ENCODE results near the gene GRAMD4.

GRCh38 chr22:46655861-46656608, 35.8 kb downstream of the GRAMD4 start:
- TF ChIP-seq, protein P1, sequence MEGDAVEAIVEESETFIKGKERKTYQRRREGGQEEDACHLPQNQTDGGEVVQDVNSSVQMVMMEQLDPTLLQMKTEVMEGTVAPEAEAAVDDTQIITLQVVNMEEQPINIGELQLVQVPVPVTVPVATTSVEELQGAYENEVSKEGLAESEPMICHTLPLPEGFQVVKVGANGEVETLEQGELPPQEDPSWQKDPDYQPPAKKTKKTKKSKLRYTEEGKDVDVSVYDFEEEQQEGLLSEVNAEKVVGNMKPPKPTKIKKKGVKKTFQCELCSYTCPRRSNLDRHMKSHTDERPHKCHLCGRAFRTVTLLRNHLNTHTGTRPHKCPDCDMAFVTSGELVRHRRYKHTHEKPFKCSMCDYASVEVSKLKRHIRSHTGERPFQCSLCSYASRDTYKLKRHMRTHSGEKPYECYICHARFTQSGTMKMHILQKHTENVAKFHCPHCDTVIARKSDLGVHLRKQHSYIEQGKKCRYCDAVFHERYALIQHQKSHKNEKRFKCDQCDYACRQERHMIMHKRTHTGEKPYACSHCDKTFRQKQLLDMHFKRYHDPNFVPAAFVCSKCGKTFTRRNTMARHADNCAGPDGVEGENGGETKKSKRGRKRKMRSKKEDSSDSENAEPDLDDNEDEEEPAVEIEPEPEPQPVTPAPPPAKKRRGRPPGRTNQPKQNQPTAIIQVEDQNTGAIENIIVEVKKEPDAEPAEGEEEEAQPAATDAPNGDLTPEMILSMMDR (IDR thresholded peaks at IDR 0.05; ENCODE audit: low read length), result no peak
- no peak for TF ChIP-seq EZH2 (IDR thresholded peaks at IDR 0.05; ENCODE audit: borderline replicate concordance, low read length)

Measured in OCI-LY1 (cell line).